Activated CD8-positive, alpha-beta memory T cell treated with anti-CD3 and anti-CD28 coated beads, Interleukin-2, amount 50 U/mL, for 48 hours (primary cell): Measurements from ENCODE around the gene GPAM.
"Not testable (repeated sequence)": the region's sequence is repeated elsewhere in the genome, so short reads cannot be mapped to it uniquely, and the experiment has no call there.

ENCODE experiments used
- DNase-seq: peaks from one replicate; pipeline ENCODE4 v3.0.0-alpha.2; 2020

Gene GPAM

DNA sequence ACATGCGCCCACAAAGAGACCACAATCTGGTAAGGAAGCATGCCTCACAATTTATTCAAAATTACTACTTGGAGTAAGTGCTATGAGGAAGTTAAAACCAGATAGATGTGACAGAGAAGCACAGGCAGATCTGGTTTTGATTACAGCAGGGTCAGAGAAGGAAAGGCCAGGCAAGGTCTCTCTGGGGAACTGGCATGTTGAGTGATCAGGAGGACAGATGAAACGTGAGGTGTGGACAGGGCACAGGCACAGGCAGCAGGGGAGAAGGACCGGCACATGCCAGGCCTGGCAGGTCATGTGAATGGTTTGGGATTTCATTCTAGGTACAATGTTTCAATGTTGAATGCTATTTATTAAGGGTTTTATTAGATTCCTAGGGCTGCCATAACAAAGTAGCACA is 51.6 kb downstream of the GPAM start:
- no peak for DNase-seq

- DNase-seq, result no peak
Measured at GRCh38 chr10:112131346-112131745, 52.2 kb downstream of the GPAM start.

- DNase-seq, result no peak
Measured at GRCh38 chr10:112126901-112127300, 56.7 kb downstream of the GPAM start.

GRCh38 chr10:112126172-112126571 is 57.4 kb downstream of the GPAM start:
- no peak for DNase-seq

- no peak for DNase-seq
Measured at GRCh38 chr10:112124866-112125265, 58.7 kb downstream of the GPAM start.

- DNase-seq, result no peak
Measured at GRCh38 chr10:112122827-112123226, 60.7 kb downstream of the GPAM start.

DNA sequence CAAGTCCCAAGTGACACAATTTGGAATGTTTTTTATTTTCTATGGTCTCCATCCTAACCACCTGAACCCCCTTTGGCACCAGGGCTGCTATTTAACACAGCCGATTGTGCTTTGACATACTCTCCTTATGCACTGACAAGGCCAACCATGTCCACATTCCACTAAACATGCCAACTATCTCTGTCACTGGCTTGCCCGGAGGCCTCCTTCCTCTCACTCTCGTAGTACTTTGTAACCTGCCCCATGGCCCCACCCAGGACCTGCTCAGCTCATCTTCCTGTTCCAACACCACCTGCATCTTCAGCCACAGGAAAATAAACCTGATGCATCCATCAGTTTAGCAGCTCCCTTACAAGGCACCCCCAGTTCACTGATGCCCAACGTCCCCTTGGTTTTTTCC is 63.1 kb downstream of the GPAM start:
- DNase-seq, result no peak

- peak; percentile 70 for DNase-seq
Measured at GRCh38 chr10:112115781-112116385, 67.7 kb downstream of the GPAM start.

DNA sequence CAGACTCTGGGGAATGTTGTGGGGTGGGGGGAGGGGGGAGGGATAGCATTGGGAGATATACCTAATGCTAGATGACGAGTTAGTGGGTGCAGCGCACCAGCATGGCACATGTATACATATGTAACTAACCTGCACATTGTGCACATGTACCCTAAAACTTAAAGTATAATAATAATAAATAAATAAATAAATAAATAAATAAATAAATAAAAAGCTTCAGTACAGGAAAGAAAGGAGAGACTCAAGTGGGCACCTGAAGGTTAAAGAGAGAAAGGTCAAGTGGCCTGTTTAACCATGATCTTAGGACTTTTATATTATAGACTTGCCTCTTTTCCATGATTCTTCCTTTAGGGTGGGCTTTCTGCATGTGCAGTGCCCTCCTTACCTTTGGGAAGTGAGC is 73.8 kb downstream of the GPAM start:
- DNase-seq, result not testable (repeated sequence)
